IPS DF 6.9 (cell line): ENCODE measurements around the gene IGF2R.

ENCODE experiments used
- DNase-seq: peaks from one replicate; pipeline ENCODE4 v3.0.0-alpha.2; 2013; ENCODE audit warnings: low read depth, low spot score
- H3K27ac ChIP-seq: one replicate; pipeline ENCODE4 v1.5.1; 2013; ENCODE audit warnings: low read length, control low read depth
- H3K27me3 ChIP-seq: 2 replicates; pipeline ENCODE4 v1.6.1; 2013; ENCODE audit warnings: mild to moderate bottlenecking, low read length; ENCODE audit not compliant: control insufficient read depth, insufficient read depth
- H3K36me3 ChIP-seq: 2 replicates; pipeline ENCODE4 v1.6.1; 2013; ENCODE audit warnings: low read length; ENCODE audit not compliant: control insufficient read depth, insufficient read depth
- H3K4me1 ChIP-seq: 2 replicates; pipeline ENCODE4 v1.6.1; 2013; ENCODE audit warnings: low read length; ENCODE audit not compliant: control insufficient read depth, insufficient read depth
- H3K4me3 ChIP-seq: 2 replicates; pipeline ENCODE4 v1.5.1; 2013; ENCODE audit warnings: mild to moderate bottlenecking, low read length
- H3K9me3 ChIP-seq: 2 replicates; pipeline ENCODE4 v1.6.1; 2013; ENCODE audit warnings: low read length, inconsistent platforms; ENCODE audit not compliant: control insufficient read depth, insufficient read depth
- WGBS: extraction: QIAGEN DNeasy Blood & Tissue Kit; methylation state at CpG from one replicate; pipeline ENCODE4 v1.1.7; 2013; ENCODE audit warnings: mixed read lengths, missing lambda C conversion rate; ENCODE audit not compliant: insufficient read length, insufficient coverage; 5-methylcytosine and 5-hydroxymethylcytosine counted together

Gene IGF2R

GRCh38 chr6:160093946-160094345, 125.1 kb downstream of the IGF2R start:
- no peak for DNase-seq
- H3K9me3 ChIP-seq, result no peaks in the 10 kb centered on the region
- peaks cover 26% of the 10 kb centered on the region for H3K36me3 ChIP-seq
- no CpG with 5 or more reads among the region's 4 CpGs for WGBS
- no peak overlapping the region for H3K27ac ChIP-seq
- H3K4me3 ChIP-seq, result no peak overlapping the region
- H3K27me3 ChIP-seq, result no peaks in the 10 kb centered on the region
- H3K4me1 ChIP-seq, result no peaks in the 10 kb centered on the region

DNA sequence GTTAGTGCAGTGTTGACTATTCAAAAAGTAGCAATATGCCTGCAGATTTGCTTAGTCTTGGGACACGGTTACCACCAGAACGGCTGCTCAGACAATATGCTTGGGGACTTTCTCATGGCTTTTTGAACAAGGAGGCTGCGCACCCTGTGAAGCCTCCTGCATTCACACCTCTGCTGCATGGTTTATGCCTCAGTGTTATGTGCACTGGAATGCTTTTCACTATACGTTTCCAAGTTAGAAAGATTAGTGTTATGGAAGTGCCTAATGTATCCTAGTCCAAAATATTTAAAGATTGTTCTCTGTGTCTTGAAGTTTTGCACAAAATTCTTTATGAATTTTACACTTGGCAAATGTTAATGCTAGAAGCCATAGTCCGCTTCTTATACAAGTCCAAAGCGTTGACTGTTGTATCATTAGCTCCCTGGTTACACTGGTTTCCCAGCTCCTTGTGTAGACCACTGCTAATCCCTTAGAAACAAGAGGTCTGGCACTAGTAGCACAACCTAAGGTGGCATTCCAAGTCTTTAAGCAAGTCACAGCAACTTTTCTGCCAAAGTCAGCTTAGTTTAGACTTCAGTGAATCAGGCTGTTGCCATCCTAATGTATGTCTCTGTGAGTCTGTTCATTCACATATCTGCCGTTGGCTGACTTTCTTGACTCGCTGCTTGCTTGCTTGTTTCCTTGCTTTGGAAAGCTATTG, 126.4 kb downstream of the IGF2R start:
- Histone ChIP-seq H3K9me3 (no peaks in the 10 kb centered on the region), H3K27ac (no peak overlapping the region), H3K4me1 (no peaks in the 10 kb centered on the region), H3K36me3 (peaks cover 26% of the 10 kb centered on the region), H3K4me3 (no peak overlapping the region), H3K27me3 (no peaks in the 10 kb centered on the region)
- no peak for DNase-seq
- no CpG with 5 or more reads among the region's 8 CpGs for WGBS

DNA sequence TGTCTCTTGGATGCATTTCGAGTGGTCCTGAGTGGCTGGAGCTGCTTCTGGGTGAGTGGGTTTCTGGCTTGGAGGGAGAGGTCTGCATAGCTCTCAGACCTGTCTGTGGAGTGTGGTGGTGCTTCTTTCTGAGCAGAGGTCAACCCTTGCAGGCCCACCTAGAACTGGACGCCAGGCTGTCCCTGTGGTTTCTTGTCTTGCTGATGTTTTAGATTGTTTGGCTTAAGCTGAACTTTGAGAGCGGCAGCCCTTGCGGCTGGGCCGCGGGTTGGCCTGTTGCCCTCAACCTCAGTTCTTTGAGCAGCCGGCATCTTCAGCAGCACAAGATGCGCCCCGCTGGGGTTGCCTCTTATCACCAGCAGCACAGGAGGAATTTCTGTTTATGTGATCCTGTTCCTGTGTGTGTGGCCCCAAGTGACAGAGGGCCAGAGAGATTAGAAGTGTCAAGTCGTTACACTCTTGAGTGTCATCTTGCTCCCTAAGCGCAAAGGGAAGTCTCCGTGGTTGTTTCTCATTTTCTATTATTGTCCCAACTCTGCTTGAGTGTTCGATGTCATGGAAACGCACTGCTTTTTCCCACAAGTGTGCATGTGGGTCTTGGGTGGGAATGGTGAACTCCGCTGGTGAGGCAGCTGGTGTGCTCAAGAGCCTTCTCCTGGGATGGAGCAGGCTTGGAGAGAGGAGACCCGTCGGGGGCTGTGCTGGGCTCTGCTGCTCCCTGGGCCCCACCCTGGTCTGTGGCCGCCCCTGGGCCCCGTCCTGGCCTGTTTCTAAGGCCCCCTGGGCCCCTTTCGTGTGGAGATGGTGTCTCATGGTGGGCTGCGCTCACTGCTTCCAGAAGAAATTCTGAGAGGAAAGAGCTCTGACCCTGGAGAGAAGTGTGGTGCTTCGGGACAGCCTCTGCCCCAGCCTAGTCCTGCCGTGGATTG, 132.7 kb downstream of the IGF2R start:
- Histone ChIP-seq H3K27ac (no peak overlapping the region), H3K9me3 (no peaks in the 10 kb centered on the region), H3K27me3 (no peaks in the 10 kb centered on the region), H3K4me3 (no peak overlapping the region), H3K36me3 (peaks cover 18% of the 10 kb centered on the region), H3K4me1 (no peaks in the 10 kb centered on the region)
- WGBS, result no CpG with 5 or more reads among the region's 23 CpGs
- no peak for DNase-seq

- no peaks in the 10 kb centered on the region for H3K4me1 ChIP-seq
- no peaks in the 10 kb centered on the region for H3K27me3 ChIP-seq
- DNase-seq, result no peak
- peaks cover 18% of the 10 kb centered on the region for H3K36me3 ChIP-seq
- no peak overlapping the region for H3K4me3 ChIP-seq
- no peaks in the 10 kb centered on the region for H3K9me3 ChIP-seq
- no peak overlapping the region for H3K27ac ChIP-seq
- WGBS, result no CpG with 5 or more reads among the region's 16 CpGs
Observed at GRCh38 chr6:160102399-160102798, 133.5 kb downstream of the IGF2R start.

DNA sequence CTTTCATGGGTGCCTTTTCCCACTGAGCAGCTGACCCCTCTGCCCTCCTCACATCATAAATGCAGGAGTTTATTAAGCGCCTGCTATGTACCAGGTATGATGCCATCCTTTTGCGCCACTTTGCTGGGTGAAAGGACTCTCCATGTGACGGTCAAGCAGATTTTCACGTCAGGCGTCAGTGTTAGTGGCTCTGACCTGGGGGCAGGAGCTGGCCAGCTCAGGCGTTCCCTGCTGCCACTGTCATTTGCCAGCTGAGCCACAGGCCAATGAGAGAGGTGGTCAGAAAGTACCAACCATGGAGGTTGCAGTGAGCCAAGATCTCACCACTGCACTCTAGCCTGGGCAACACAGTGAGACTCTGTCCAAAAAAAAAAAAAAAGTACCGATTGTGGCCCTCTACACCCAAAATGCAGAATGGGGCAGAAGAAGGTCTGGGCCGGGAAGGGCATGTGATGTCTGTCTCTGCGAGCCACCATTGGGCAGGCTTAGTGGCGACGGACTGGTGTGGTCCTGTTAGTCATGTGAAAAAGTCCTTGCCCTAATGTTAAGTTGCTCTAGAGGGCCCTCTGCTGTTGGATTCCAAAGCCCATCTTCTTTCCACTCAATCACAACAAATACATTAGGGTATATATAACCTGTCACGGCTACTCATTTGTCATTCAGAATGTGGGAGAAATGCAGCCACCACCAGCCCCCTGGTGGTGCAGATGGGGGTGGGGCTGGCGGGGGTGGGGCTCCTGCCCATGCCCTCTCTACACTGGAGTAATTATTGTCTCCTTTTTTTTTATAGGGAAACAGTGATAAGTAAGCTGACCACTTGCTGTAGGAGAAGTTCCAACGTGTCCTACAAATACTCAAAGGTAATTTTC, 134.3 kb downstream of the IGF2R start:
- Histone ChIP-seq H3K27me3 (no peaks in the 10 kb centered on the region), H3K4me3 (no peak overlapping the region), H3K9me3 (no peaks in the 10 kb centered on the region), H3K27ac (no peak overlapping the region), H3K36me3 (peaks cover 18% of the 10 kb centered on the region), H3K4me1 (no peaks in the 10 kb centered on the region)
- no CpG with 5 or more reads among the region's 14 CpGs for WGBS
- DNase-seq, result peak; percentile 35

DNA sequence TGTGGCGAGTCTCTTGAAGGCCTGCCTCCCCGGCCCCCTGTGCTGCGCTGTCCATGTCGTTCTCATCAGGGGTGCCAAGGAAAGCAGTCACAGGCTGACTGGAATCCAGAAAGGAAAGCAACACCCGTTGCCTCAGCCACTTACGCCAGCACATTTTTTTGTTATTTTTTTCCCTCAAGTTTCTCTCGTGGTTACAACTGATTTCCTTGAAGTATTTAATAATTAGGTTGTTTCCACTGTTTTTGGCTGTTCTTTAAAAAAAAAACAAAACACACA, 134.9 kb downstream of the IGF2R start:
- no CpG with 5 or more reads among the region's 7 CpGs for WGBS
- no peaks in the 10 kb centered on the region for H3K9me3 ChIP-seq
- H3K27ac ChIP-seq, result no peak overlapping the region
- no peaks in the 10 kb centered on the region for H3K4me1 ChIP-seq
- H3K27me3 ChIP-seq, result no peaks in the 10 kb centered on the region
- H3K36me3 ChIP-seq, result peaks cover 18% of the 10 kb centered on the region
- DNase-seq, result no peak
- H3K4me3 ChIP-seq, result no peak overlapping the region

DNA sequence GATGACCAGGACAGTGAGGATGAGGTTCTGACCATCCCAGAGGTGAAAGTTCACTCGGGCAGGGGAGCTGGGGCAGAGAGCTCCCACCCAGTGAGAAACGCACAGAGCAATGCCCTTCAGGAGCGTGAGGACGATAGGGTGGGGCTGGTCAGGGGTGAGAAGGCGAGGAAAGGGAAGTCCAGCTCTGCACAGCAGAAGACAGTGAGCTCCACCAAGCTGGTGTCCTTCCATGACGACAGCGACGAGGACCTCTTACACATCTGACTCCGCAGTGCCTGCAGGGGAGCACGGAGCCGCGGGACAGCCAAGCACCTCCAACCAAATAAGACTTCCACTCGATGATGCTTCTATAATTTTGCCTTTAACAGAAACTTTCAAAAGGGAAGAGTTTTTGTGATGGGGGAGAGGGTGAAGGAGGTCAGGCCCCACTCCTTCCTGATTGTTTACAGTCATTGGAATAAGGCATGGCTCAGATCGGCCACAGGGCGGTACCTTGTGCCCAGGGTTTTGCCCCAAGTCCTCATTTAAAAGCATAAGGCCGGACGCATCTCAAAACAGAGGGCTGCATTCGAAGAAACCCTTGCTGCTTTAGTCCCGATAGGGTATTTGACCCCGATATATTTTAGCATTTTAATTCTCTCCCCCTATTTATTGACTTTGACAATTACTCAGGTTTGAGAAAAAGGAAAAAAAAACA, 136.1 kb downstream of the IGF2R start:
- WGBS, result no CpG with 5 or more reads among the region's 20 CpGs
- Histone ChIP-seq H3K4me3 (no peak overlapping the region), H3K27ac (no peak overlapping the region), H3K4me1 (no peaks in the 10 kb centered on the region), H3K9me3 (no peaks in the 10 kb centered on the region), H3K36me3 (peaks cover 18% of the 10 kb centered on the region), H3K27me3 (no peaks in the 10 kb centered on the region)
- no peak for DNase-seq

GRCh38 chr6:160106010-160106409, 137.1 kb downstream of the IGF2R start:
- DNase-seq, result no peak
- Histone ChIP-seq H3K27me3 (no peaks in the 10 kb centered on the region), H3K36me3 (peaks cover 18% of the 10 kb centered on the region), H3K4me1 (no peaks in the 10 kb centered on the region), H3K9me3 (no peaks in the 10 kb centered on the region), H3K4me3 (no peak overlapping the region), H3K27ac (no peak overlapping the region)
- WGBS, result no CpG with 5 or more reads among the region's 14 CpGs

- Histone ChIP-seq H3K27ac (no peak overlapping the region), H3K4me3 (no peak overlapping the region), H3K36me3 (peaks cover 18% of the 10 kb centered on the region), H3K27me3 (no peaks in the 10 kb centered on the region), H3K9me3 (no peaks in the 10 kb centered on the region), H3K4me1 (no peaks in the 10 kb centered on the region; the same call in 1 of the 2 replicates)
- no peak for DNase-seq
- whole genome bisulfite sequencing, result 100% methylated on average over 1 of the region's 4 CpGs
Observed at GRCh38 chr6:160106701-160107100, 137.8 kb downstream of the IGF2R start.

GRCh38 chr6:160108077-160108476, 139.2 kb downstream of the IGF2R start:
- Histone ChIP-seq H3K9me3 (no peaks in the 10 kb centered on the region), H3K4me1 (peaks cover 3% of the 10 kb centered on the region; the same call in 1 of the 2 replicates), H3K36me3 (peaks cover 13% of the 10 kb centered on the region; the same call in 1 of the 2 replicates), H3K27me3 (no peaks in the 10 kb centered on the region), H3K4me3 (no peak overlapping the region), H3K27ac (no peak overlapping the region)
- WGBS, result no CpG with 5 or more reads among the region's 5 CpGs
- no peak for DNase-seq
